CD4-positive, alpha-beta memory T cell (primary cell): Measurements from ENCODE around the gene SMDT1. TPM values are rescaled to one million over a fixed set of nuclear protein-coding genes. Genes with fewer than 3 reads are reported as not detected.

ENCODE experiments used
- CTCF ChIA-PET: fragments of 350-600 bp; sonication (Branson Sonifier 250); formaldehyde crosslinking; loops from one replicate; lab custom pipeline; 2021; ENCODE audit warnings: inconsistent platforms; ENCODE audit not compliant: partially characterized antibody; lab: Charles Lee
- POLR2A ChIA-PET: fragments of 350-600 bp; sonication (Branson Sonifier 250); formaldehyde crosslinking; loops from one replicate; lab custom pipeline; 2021; ENCODE audit not compliant: partially characterized antibody; lab: Charles Lee
- DNase-seq, 5 donors: peaks; one replicate each; pipeline versions ENCODE4 v3.0.0 to v3.0.0-alpha.2; 2020 to 2022; ENCODE audit warnings: mixed read lengths in 1 of 5
- H3K27ac ChIP-seq: one replicate; pipeline ENCODE4 v1.7.0; 2013; ENCODE audit warnings: low read depth, low read length
- H3K27me3 ChIP-seq: 2 replicates; pipeline ENCODE4 v1.7.0; 2013; ENCODE audit warnings: mild to moderate bottlenecking, low read length, moderate library complexity; ENCODE audit not compliant: insufficient read depth
- H3K36me3 ChIP-seq: 2 replicates; pipeline ENCODE4 v1.7.0; 2013; ENCODE audit warnings: mild to moderate bottlenecking, low read length, moderate library complexity; ENCODE audit not compliant: insufficient read depth
- H3K4me1 ChIP-seq: 2 replicates; pipeline ENCODE4 v1.7.0; 2013; ENCODE audit warnings: mild to moderate bottlenecking, low read length, moderate library complexity; ENCODE audit not compliant: insufficient read depth
- H3K4me3 ChIP-seq, 2 donors: one replicate each; pipeline ENCODE4 v1.7.0; 2013; ENCODE audit warnings: low read length in 2 of 2, mild to moderate bottlenecking in 1 of 2
- H3K9me3 ChIP-seq, 2 donors: one replicate each; pipeline ENCODE4 v1.7.0; 2013; ENCODE audit warnings: low read length in 2 of 2, control low read depth in 1 of 2; ENCODE audit not compliant: control insufficient read depth in 1 of 2
- H3K27ac Mint-ChIP-seq, 7 donors: one replicate each; pipeline ENCODE4 v1.8.0; 2020 to 2021; ENCODE audit warnings: mixed read lengths in 7 of 7, mild to moderate bottlenecking in 6 of 7, inconsistent platforms in 3 of 7, moderate library complexity in 3 of 7
- H3K27me3 Mint-ChIP-seq, 2 donors: one replicate each; pipeline ENCODE4 v1.8.0; 2020 to 2021; ENCODE audit warnings: mixed read lengths in 2 of 2
- H3K36me3 Mint-ChIP-seq, 2 donors: one replicate each; pipeline ENCODE4 v1.8.0; 2020 to 2021; ENCODE audit warnings: mixed read lengths in 2 of 2, inconsistent platforms in 1 of 2, mild to moderate bottlenecking in 1 of 2
- H3K4me1 Mint-ChIP-seq, 4 donors: one replicate each; pipeline ENCODE4 v1.8.0; 2020 to 2021; ENCODE audit warnings: mixed read lengths in 4 of 4, mild to moderate bottlenecking in 1 of 4
- H3K4me3 Mint-ChIP-seq, 8 donors: one replicate each; pipeline ENCODE4 v1.8.0; 2020 to 2021; ENCODE audit warnings: mixed read lengths in 8 of 8, mild to moderate bottlenecking in 7 of 8, moderate library complexity in 6 of 8, inconsistent platforms in 3 of 8
- H3K9me3 Mint-ChIP-seq, 8 donors: one replicate each; pipeline ENCODE4 v1.8.0; 2020 to 2021; ENCODE audit warnings: mixed read lengths in 8 of 8, mild to moderate bottlenecking in 5 of 8, inconsistent platforms in 3 of 8, moderate library complexity in 1 of 8
- intact Hi-C: fragments of 100-400 bp; cut with micrococcal nuclease; formaldehyde crosslinking; loops from one replicate; pipeline ENCODE4 v1.15.1; 2023
- polyA plus RNA-seq, 2 donors: library from polyadenylated mRNA; unstranded; fragments of 300-500 nt; fragmentation: Illumina TruSeq; gene quantifications; one replicate each; pipeline ENCODE4 v1.2.3, GENCODE V29; 2021
- total RNA-seq, 2 experiments: library from RNA; stranded (reverse); gene quantifications; one replicate each; pipeline ENCODE4 v1.2.3, GENCODE V29; 2021

SMDT1 gene
- total and polyA plus RNA-seq, 4 experiments from 2014 or later, result 101 to 279 (median 139) TPM

GRCh38 chr22:42083119-42083518, 3.6 kb downstream of the SMDT1 start:
- CTCF ChIA-PET, result no interaction called here
- peaks cover 20 to 55% (median 38%) of the 10 kb centered on the region in 4 donors for H3K4me1 Mint-ChIP-seq
- H3K27ac Mint-ChIP-seq, result peak overlapping the region in 3 of 7 donors; percentile 68 to 78 (median 73)
- peaks cover 27% of the 10 kb centered on the region for H3K4me1 ChIP-seq
- no peak overlapping the region for H3K4me3 ChIP-seq
- POLR2A ChIA-PET, result interaction anchor here (1.2 to 1.3 kb wide), 2 partner anchors 8 to 13 kb away, joined by 3 to 5 read pairs; partner anchors contain the start of gene NAGA
- intact Hi-C loops, result no loop called here
- no peaks in the 10 kb centered on the region for H3K27me3 Mint-ChIP-seq
- peaks cover 33 to 52% of the 10 kb centered on the region in 2 donors for H3K36me3 Mint-ChIP-seq
- no peaks in the 10 kb centered on the region for H3K9me3 Mint-ChIP-seq
- H3K27ac ChIP-seq, result no peak overlapping the region
- no peaks in the 10 kb centered on the region for H3K27me3 ChIP-seq
- peak overlapping the region in 1 of 8 donors; percentile 45 for H3K4me3 Mint-ChIP-seq
- peaks cover 46% of the 10 kb centered on the region for H3K36me3 ChIP-seq
- peak in 1 of 5 donors; percentile 4 for DNase-seq
- no peaks in the 10 kb centered on the region for H3K9me3 ChIP-seq

- Mint-ChIP-seq H3K4me3 (no peak overlapping the region), H3K4me1 (peaks cover 29 to 56% (median 41%) of the 10 kb centered on the region in 4 donors), H3K27ac (peak overlapping the region in 1 of 7 donors; percentile 59), H3K9me3 (no peaks in the 10 kb centered on the region), H3K27me3 (no peaks in the 10 kb centered on the region), H3K36me3 (peaks cover 36 to 59% of the 10 kb centered on the region in 2 donors)
- ChIA-PET POLR2A (interaction anchor here (1.1 kb wide), 1 partner anchor 396 kb away, joined by 4 read pairs; the partner anchor contains the start of gene SNU13), CTCF (interaction anchor here (1.0 kb wide), 1 partner anchor 9 kb away, joined by 3 read pairs; no protein-coding TSS in a partner anchor)
- no peak for DNase-seq
- no peaks in the 10 kb centered on the region for H3K27me3 ChIP-seq
- H3K36me3 ChIP-seq, result peaks cover 46% of the 10 kb centered on the region
- H3K9me3 ChIP-seq, result no peaks in the 10 kb centered on the region
- peaks cover 29% of the 10 kb centered on the region for H3K4me1 ChIP-seq
- intact Hi-C loops, result no loop called here
- H3K27ac ChIP-seq, result no peak overlapping the region
- H3K4me3 ChIP-seq, result no peak overlapping the region
Measured at GRCh38 chr22:42084874-42085273, 5.4 kb downstream of the SMDT1 start.

GRCh38 chr22:42086051-42086450, 6.6 kb downstream of the SMDT1 start:
- H3K36me3 Mint-ChIP-seq, result peaks cover 32 to 65% of the 10 kb centered on the region in 2 donors
- no peaks in the 10 kb centered on the region for H3K27me3 Mint-ChIP-seq
- peaks cover 26 to 53% (median 41%) of the 10 kb centered on the region in 4 donors for H3K4me1 Mint-ChIP-seq
- intact Hi-C loops, result no loop called here
- H3K27ac Mint-ChIP-seq, result peak overlapping the region in 1 of 7 donors; percentile 48
- no peak overlapping the region for H3K27ac ChIP-seq
- no peaks in the 10 kb centered on the region for H3K9me3 Mint-ChIP-seq
- H3K9me3 ChIP-seq, result no peaks in the 10 kb centered on the region
- no peaks in the 10 kb centered on the region for H3K27me3 ChIP-seq
- no peak overlapping the region for H3K4me3 Mint-ChIP-seq
- CTCF ChIA-PET, result no interaction called here
- no peak overlapping the region for H3K4me3 ChIP-seq
- DNase-seq, result peak in 1 of 5 donors; percentile 1
- peaks cover 46% of the 10 kb centered on the region for H3K36me3 ChIP-seq
- POLR2A ChIA-PET, result no interaction called here
- H3K4me1 ChIP-seq, result peaks cover 21% of the 10 kb centered on the region

- intact Hi-C loops, result loop anchor here (1.0 to 10.0 kb wide), 10 partner anchors 11 to 382 kb away; no protein-coding TSS in a partner anchor
- peak within 1 kb of the TSS; percentile 97 to 100 (median 99) for H3K4me3 Mint-ChIP-seq
- no peaks in the 10 kb centered on the region for H3K27me3 Mint-ChIP-seq
- H3K36me3 Mint-ChIP-seq, result peaks cover 12 to 37% of the 10 kb centered on the region in 2 donors
- ChIA-PET POLR2A (interaction anchor here (0.7 to 4.9 kb wide), 44 partner anchors 8 to 524 kb away, joined by 3 to 208 read pairs (median 5); partner anchors contain the start of genes CCDC134, NAGA, PHETA2 and POLDIP3), CTCF (interaction anchor here (0.6 to 5.8 kb wide), 41 partner anchors 9 to 383 kb away, joined by 3 to 61 read pairs (median 6); partner anchors contain the start of genes CCDC134, SEPTIN3 and SMDT1)
- DNase-seq, result peak; percentile 97 to 99 (median 99)
- H3K9me3 Mint-ChIP-seq, result no peaks in the 10 kb centered on the region
- peak within 1 kb of the TSS; percentile 98 for H3K27ac ChIP-seq
- peaks cover 27% of the 10 kb centered on the region for H3K4me1 ChIP-seq
- H3K4me1 Mint-ChIP-seq, result peaks cover 23 to 48% (median 35%) of the 10 kb centered on the region in 4 donors
- H3K36me3 ChIP-seq, result peaks cover 15% of the 10 kb centered on the region
- H3K27ac Mint-ChIP-seq, result peak within 1 kb of the TSS; percentile 99 to 100 (median 99)
- H3K27me3 ChIP-seq, result no peaks in the 10 kb centered on the region
- peak within 1 kb of the TSS; percentile 79 to 93 for H3K4me3 ChIP-seq
- no peaks in the 10 kb centered on the region for H3K9me3 ChIP-seq
Measured at GRCh38 chr22:42090596-42091454, 11.3 kb downstream of the SMDT1 start, which contains the start of gene NDUFA6. Gene NDUFA6 (minus strand): TSS chr22:42090772. CDS start chr22:42090744, 28 bp downstream.

- H3K9me3 ChIP-seq, result no peaks in the 10 kb centered on the region
- H3K4me3 Mint-ChIP-seq, result peak overlapping the region; percentile 97 to 100 (median 99)
Measured at GRCh38 chr22:42091455-42091782, 11.9 kb downstream of the SMDT1 start.

GRCh38 chr22:42101199-42101598, 21.7 kb downstream of the SMDT1 start:
- intact Hi-C loops, result no loop called here
- Histone ChIP-seq H3K27ac (no peak overlapping the region), H3K9me3 (peaks cover 0 to 14% of the 10 kb centered on the region in 2 donors), H3K4me3 (no peak overlapping the region), H3K27me3 (no peaks in the 10 kb centered on the region), H3K36me3 (no peaks in the 10 kb centered on the region), H3K4me1 (no peaks in the 10 kb centered on the region)
- Mint-ChIP-seq H3K27ac (no peak overlapping the region), H3K9me3 (peaks cover 0 to 47% (median 34%) of the 10 kb centered on the region in 8 donors), H3K4me1 (no peaks in the 10 kb centered on the region), H3K4me3 (no peak overlapping the region), H3K27me3 (no peaks in the 10 kb centered on the region), H3K36me3 (peaks cover 20 to 43% of the 10 kb centered on the region in 2 donors)
- no peak for DNase-seq
- ChIA-PET CTCF (interaction anchor here (2.2 kb wide), 1 partner anchor 10 kb away, joined by 12 read pairs; the partner anchor contains the start of gene NDUFA6), POLR2A (no interaction called here)

More at GRCh38 chr22:42091455-42091782, 11.9 kb downstream of the SMDT1 start:
- ChIA-PET CTCF (interaction anchor here (0.6 to 5.8 kb wide), 40 partner anchors 9 to 382 kb away, joined by 3 to 61 read pairs (median 6); partner anchors contain the start of genes CCDC134, SEPTIN3 and SMDT1), POLR2A (interaction anchor here (0.7 to 4.9 kb wide), 36 partner anchors 9 to 403 kb away, joined by 3 to 208 read pairs (median 6); partner anchors contain the start of genes CCDC134, NAGA, SMDT1 and SNU13)
- H3K4me1 ChIP-seq, result peaks cover 27% of the 10 kb centered on the region
- peak overlapping the region; percentile 98 for H3K27ac ChIP-seq
- peak in 1 of 5 donors; percentile 45 for DNase-seq
- Mint-ChIP-seq H3K4me1 (peaks cover 20 to 44% (median 33%) of the 10 kb centered on the region in 4 donors), H3K9me3 (no peaks in the 10 kb centered on the region), H3K27me3 (no peaks in the 10 kb centered on the region), H3K27ac (peak overlapping the region; percentile 99 to 100 (median 99)), H3K36me3 (peaks cover 13 to 31% of the 10 kb centered on the region in 2 donors)
- H3K27me3 ChIP-seq, result no peaks in the 10 kb centered on the region
- peak overlapping the region; percentile 74 to 93 for H3K4me3 ChIP-seq
- H3K36me3 ChIP-seq, result peaks cover 9% of the 10 kb centered on the region
- intact Hi-C loops, result loop anchor here (1.0 to 10.0 kb wide), 4 partner anchors 29 to 223 kb away; no protein-coding TSS in a partner anchor
